HG02642 (cell line): ENCODE results near the gene CNTNAP2.

Experiments
- ATAC-seq: cut with Tn5 transposase; IDR thresholded peaks from one replicate; pipeline ENCODE4 v1.9.1; 2021; ENCODE audit warnings: mild to moderate bottlenecking; ENCODE audit not compliant: unreplicated experiment, poor library complexity

CNTNAP2 gene

DNA sequence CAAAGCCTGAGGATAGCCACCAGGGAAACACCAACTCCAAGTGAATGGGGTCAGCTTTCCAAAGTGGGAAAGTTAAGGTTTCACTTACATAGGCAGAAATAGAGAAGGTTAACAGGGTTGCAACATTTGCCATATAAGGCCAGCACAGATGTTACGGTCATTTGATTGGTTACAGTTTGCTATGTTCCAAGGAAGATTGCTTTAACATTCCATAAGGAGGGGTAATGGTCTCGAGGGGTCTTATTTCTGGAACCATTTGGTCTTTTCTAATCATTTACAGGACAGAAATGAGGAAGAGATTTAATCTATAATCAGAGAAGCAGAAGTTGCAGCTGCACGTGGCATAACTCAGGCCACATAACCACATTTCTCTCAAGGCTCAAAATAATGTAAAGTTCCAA is 1794.6 kb downstream of the CNTNAP2 start:
- no peak for ATAC-seq

- no peak for ATAC-seq
Measured at GRCh38 chr7:147912291-147912690, 1795.7 kb downstream of the CNTNAP2 start.

- ATAC-seq, result no peak
Measured at GRCh38 chr7:147912946-147913638, 1796.5 kb downstream of the CNTNAP2 start.

DNA sequence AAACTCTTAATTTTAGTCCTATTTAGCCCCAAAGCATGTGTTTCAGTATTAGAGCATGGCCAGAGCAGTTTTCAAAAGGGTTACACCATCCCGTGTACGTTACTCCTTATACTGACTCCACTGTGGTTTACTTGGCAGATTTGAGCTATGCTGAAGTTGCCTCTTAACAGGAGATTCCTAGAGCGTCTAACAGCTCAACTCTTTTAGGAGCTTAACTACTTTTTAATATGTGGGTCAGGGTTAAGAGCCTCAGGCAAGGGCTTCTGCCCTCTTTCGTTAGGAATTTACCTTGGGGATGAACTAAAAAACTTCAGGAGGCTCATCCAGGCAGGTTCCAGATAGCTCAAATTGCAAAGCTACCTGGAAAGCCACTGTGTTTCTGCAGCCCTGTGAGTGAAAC is 1799.2 kb downstream of the CNTNAP2 start:
- no peak for ATAC-seq

DNA sequence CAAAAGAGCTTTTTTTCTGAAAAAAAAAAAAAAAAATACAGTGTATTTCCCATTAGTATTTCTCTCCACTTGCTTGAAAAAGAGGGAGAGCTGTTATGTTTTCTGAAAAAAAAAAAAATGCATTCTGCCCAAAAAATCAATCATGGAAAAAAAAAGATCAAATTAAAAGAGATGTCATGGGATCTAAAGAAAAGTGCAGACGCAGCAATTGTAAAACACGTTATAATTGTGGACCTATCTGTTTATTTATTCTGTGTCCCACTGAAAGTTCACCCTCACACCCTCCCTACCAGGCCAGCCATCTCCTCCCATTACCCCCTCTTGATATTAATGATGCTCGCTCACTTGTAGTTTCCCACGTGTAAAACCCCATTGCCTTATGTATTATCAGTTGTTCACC is 1800.0 kb downstream of the CNTNAP2 start:
- no peak for ATAC-seq

DNA sequence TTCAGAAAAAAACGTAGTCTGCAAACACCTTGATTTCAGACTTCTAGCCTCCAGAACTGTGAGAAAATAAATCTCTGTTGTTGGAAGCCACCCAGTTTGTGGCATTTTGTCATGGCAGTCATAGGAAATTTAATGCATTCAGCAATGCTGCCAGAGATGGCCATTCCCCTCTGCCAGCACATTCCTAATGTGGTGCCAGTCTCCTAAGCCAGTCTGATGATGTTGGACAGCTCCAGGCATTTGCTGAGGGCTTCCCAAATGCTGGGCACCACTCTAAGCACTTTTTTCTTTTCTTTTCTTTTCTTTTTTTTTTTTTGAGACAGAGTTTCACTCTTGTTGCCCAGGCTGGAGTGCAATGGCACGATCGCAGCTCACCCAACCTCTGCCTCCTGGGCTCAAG is 1807.2 kb downstream of the CNTNAP2 start:
- ATAC-seq, result no peak

DNA sequence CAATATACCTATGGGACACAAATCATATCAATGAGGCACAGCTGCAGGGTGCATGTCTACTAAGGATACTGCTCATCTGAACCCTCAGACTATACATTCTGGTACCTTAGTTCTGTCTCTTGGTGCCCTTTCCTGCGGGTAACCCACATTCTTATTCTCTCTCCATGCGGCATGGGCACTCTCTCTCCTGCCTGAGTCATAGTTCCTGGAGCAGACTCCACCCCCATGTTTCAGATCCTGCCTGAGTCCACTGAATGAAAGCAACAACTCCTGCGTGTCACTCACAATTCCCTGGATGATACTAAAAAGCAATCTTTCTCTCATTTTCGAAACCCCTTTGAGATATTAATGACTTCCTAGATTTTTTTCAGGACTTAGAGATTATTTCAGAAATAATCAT is 1820.8 kb downstream of the CNTNAP2 start:
- ATAC-seq, result no peak

GRCh38 chr7:147941381-147941780 is 1824.8 kb downstream of the CNTNAP2 start:
- ATAC-seq, result no peak

- ATAC-seq, result no peak
Measured at GRCh38 chr7:147944321-147944720, 1827.7 kb downstream of the CNTNAP2 start.

DNA sequence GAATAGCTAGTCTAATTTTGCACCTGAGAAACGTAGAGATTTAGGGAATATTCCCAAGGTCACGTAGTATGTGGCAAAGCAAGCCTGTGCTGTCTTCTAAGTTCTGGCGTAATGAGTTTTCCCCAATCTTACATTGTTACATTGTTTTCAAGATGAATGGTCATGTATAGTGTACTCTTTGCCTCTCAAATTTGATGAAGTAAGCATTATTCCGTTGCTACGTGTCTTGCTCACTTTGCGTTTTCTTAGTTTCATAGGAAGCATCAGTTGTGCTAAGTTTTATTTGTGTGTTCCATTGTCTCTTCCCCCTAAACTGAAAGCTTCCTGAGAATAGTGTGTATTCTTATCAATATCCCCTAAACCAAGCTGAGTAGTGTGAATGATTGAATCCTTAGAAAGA is 1836.3 kb downstream of the CNTNAP2 start:
- no peak for ATAC-seq

DNA sequence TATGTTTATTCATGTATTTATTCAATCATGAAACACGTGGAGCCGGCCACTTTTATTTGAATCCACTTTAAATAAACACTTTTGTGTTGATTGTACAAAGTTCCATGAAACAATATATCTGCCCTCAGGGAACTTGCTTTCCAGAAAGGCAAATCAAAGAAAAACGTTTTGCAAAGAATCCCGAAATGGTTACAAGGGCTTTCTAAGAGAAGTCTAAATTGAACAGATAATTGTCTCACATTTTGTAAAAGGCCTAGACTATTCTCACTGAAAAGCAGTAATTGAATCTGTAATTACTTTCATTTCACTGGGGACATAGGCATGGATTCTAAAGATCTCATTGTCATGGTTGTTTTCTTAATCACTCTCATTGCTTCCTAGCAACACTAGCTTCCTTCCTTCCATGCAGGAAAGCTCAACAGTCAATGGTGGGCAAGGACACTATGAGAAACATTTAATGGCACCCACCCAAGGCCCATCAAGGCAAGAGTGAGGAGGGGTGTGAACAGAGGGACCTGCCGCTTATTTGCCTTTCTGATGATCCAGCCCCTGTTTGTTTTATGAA is 1851.5 kb downstream of the CNTNAP2 start:
- no peak for ATAC-seq

DNA sequence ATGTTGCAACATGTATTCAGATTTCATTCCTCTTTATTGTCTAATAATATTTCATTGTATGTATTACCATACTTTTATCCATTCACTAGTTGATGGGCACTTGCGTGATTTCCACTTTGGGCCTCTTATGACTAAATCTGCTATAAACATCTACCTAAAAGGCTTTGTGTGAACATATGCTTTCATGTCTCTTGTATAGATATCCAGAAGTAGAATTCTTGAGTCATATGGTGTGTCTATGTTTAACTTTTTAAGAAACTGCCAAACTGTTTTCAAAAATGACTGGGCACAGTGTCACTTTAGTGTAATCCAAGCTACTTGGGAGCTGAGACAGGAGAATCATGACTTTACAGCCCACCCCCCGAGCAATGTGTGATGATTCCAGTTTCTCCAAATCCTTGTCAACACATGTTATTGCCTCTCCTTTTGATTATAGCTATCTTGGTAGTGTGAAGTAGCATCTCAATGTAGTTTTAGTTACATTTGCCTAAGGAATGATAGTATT is 1855.1 kb downstream of the CNTNAP2 start:
- ATAC-seq, result no peak

GRCh38 chr7:147978201-147978600 is 1861.6 kb downstream of the CNTNAP2 start:
- no peak for ATAC-seq

DNA sequence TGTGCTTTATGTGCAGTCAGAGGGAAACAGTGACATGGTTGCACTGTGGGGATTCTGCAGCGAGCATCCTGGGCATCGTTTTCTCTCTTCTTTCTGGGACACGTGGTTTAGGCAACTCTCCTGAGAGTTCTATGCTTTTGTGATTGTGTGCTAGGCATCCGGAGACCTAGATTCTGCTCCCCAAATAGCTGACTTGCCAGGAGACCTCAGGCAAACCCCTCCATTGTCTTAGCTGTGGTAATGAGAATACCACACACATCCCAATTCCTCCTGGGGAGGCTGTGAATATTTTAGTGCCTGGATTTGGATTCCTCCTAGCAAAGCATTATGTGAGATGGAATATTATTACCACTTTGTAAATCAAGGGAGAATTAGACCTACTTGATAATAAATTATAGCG is 1862.0 kb downstream of the CNTNAP2 start:
- ATAC-seq, result no peak

- ATAC-seq, result peak; percentile 88
Measured at GRCh38 chr7:147980826-147981813, 1864.5 kb downstream of the CNTNAP2 start.

GRCh38 chr7:147982307-147982706 is 1865.7 kb downstream of the CNTNAP2 start:
- no peak for ATAC-seq

DNA sequence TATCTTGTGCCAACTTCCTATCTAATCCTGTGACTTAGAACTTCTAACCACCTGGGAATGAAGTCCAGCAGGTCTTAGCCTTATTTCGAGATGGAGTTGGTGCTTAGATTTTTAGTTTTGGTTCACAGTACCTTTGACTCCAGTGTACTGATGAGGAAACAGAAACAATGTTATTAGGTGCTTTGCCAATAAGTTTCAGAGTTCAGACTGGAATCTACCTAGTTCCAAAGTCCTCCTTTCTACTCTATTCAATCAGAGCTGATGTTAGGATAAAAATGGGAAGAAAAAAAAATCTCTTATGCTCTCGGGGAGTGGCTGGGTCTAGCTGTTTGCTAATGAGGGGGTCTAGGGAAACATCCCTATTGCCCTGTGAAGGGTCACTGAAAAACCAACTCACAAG is 1867.7 kb downstream of the CNTNAP2 start:
- no peak for ATAC-seq

GRCh38 chr7:147990079-147990478 is 1873.5 kb downstream of the CNTNAP2 start:
- no peak for ATAC-seq

DNA sequence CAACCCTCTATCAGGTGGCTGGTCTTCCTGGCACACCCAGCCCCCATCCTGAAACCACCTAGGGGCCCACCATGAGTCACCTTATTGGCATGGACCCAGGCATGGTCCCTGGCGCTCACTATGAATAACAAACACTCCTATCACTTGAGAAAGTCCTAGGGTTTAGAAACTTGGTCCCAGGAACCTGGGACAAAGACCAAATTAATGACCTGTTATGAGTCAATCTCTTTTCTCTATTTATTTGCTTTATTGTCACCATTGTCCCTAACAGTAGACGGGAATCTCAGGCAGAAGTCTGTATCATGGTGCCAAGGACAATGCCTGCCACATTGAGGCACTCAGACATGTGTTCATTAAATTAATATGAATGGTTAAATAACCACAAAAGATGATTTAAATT is 1874.3 kb downstream of the CNTNAP2 start:
- ATAC-seq, result no peak

GRCh38 chr7:147992698-147993097 is 1876.1 kb downstream of the CNTNAP2 start:
- ATAC-seq, result no peak

DNA sequence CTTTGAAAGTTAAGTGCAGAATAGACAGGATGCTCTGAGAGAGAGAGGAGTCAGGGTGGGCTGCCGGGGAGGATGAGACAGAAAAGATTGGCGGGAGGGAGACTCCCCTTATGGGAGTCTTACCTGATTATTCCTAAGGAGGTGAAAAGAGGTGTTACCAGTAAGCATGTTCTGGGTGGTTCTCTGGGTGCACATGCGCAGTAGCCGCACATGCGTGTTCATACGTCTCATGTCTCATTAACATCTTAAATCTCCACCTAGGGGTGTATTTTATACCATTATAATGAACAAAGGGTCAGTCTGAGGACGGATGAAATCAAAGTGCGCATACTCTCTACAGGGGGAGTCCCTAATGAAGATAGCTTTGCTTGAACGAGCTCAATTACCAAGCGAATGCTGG is 1881.0 kb downstream of the CNTNAP2 start:
- ATAC-seq, result no peak
